CD4-positive, alpha-beta T cell (primary cell): ENCODE results near the gene CAND2. TPM values are rescaled to one million over a fixed set of nuclear protein-coding genes. Genes with fewer than 3 reads are reported as not detected.

ENCODE experiments used
- ATAC-seq: fragments of 200-7000 bp; cut with Tn5 transposase; one replicate; pipeline ENCODE4 v1.10.0; 2022; ENCODE audit warnings: mild to moderate bottlenecking; ENCODE audit not compliant: poor library complexity
- CTCF ChIA-PET: fragments of 350-600 bp; sonication (Branson Sonifier 250); formaldehyde crosslinking; loops from one replicate; lab custom pipeline; 2021; ENCODE audit warnings: antibody characterized with exemption, inconsistent platforms; lab: Charles Lee
- POLR2A ChIA-PET: fragments of 350-600 bp; sonication (Branson Sonifier 250); formaldehyde crosslinking; loops from one replicate; lab custom pipeline; 2021; ENCODE audit warnings: antibody characterized with exemption, inconsistent platforms; lab: Charles Lee
- DNase-seq, 14 experiments: peaks; one replicate each; pipeline ENCODE4 v3.0.0-alpha.2; 2013 to 2020; ENCODE audit warnings: mixed read lengths in 2 of 14
- H3K27ac ChIP-seq, 2 donors: one replicate each; pipeline versions ENCODE4 v1.5.1 to v1.7.0; 2013; ENCODE audit warnings: low read length in 2 of 2, low read depth in 1 of 2, mild to moderate bottlenecking in 1 of 2
- H3K27me3 ChIP-seq, 2 experiments: 1 replicate in 1 of 2; 2 replicates in 1 of 2; pipeline versions ENCODE4 v1.6.1 to v1.7.0; 2013; ENCODE audit warnings: low read length in 2 of 2, control low read depth in 1 of 2, mild to moderate bottlenecking in 1 of 2, moderate library complexity in 1 of 2; ENCODE audit not compliant: insufficient read depth in 2 of 2, control insufficient read depth in 1 of 2
- H3K36me3 ChIP-seq: one replicate; pipeline ENCODE4 v1.6.1; 2013; ENCODE audit warnings: low read length, control low read depth; ENCODE audit not compliant: insufficient read depth
- H3K4me1 ChIP-seq: one replicate; pipeline ENCODE4 v1.6.1; 2013; ENCODE audit warnings: low read length, control low read depth; ENCODE audit not compliant: insufficient read depth
- H3K4me3 ChIP-seq: one replicate; pipeline ENCODE4 v1.5.1; 2013; ENCODE audit warnings: mild to moderate bottlenecking, low read length, moderate library complexity
- H3K9me3 ChIP-seq, 2 experiments: 1 replicate in 1 of 2; 2 replicates in 1 of 2; pipeline versions ENCODE4 v1.6.1 to v1.7.0; 2013; ENCODE audit warnings: low read length in 2 of 2, mild to moderate bottlenecking in 2 of 2, control low read depth in 1 of 2, moderate library complexity in 1 of 2; ENCODE audit not compliant: control insufficient read depth in 1 of 2, insufficient read depth in 1 of 2
- H3K27ac Mint-ChIP-seq: one replicate; pipeline ENCODE4 v1.8.0; 2020; ENCODE audit warnings: mixed read lengths
- H3K27me3 Mint-ChIP-seq: one replicate; pipeline ENCODE4 v1.8.0; 2021; ENCODE audit warnings: mixed read lengths
- H3K36me3 Mint-ChIP-seq: one replicate; pipeline ENCODE4 v1.8.0; 2021; ENCODE audit warnings: low read depth, mixed read lengths
- H3K4me1 Mint-ChIP-seq: one replicate; pipeline ENCODE4 v1.8.0; 2021; ENCODE audit warnings: low read depth, mixed read lengths
- H3K4me3 Mint-ChIP-seq: one replicate; pipeline ENCODE4 v1.8.0; 2020; ENCODE audit warnings: mild to moderate bottlenecking, mixed read lengths
- H3K9me3 Mint-ChIP-seq: one replicate; pipeline ENCODE4 v1.8.0; 2020; ENCODE audit warnings: mixed read lengths
- CTCF ChIP-seq: fragments of 200-600 bp; IDR thresholded peaks from one replicate; pipeline ENCODE4 v1.8.0; 2022; ENCODE audit warnings: antibody characterized with exemption, mild to moderate bottlenecking
- intact Hi-C, 2 experiments: fragments of 100-400 bp; cut with DNase I in 1 of 2; cut with micrococcal nuclease in 1 of 2; formaldehyde crosslinking; loops; one replicate each; pipeline versions ENCODE4 v1.15.1 to v1.9.0; 2023 to 2025; cut with DNase I, micrococcal nuclease
- total RNA-seq, 174 experiments: library from RNA in 2 of 174; stranded (reverse) in 2 of 174; gene quantifications; one replicate each; pipeline ENCODE4 v1.2.3 and lab custom pipeline; 2021 to 2026

The CAND2 gene
- total RNA-seq, 2 experiments from 2014 or later = 3.5 to 6.0 TPM

- no peaks in the 10 kb centered on the region for H3K4me1 Mint-ChIP-seq
- Histone ChIP-seq H3K4me3 (no peak overlapping the region), H3K27me3 (no peaks in the 10 kb centered on the region), H3K27ac (no peak overlapping the region), H3K9me3 (no peaks in the 10 kb centered on the region), H3K4me1 (no peaks in the 10 kb centered on the region), H3K36me3 (peaks cover 40% of the 10 kb centered on the region)
- H3K27ac Mint-ChIP-seq = no peak overlapping the region
- H3K27me3 Mint-ChIP-seq = no peaks in the 10 kb centered on the region
- H3K4me3 Mint-ChIP-seq = no peak overlapping the region
- TF ChIP-seq CTCF = no peak
- no peak for ATAC-seq
- intact Hi-C loops = loop anchor here in 1 of 2 experiments (10.0 kb wide), 1 partner anchor 275 kb away; the partner anchor contains the start of gene MKRN2
- DNase-seq = no peak
- H3K9me3 Mint-ChIP-seq = no peaks in the 10 kb centered on the region
- peaks cover 56% of the 10 kb centered on the region for H3K36me3 Mint-ChIP-seq
- POLR2A ChIA-PET = interaction anchor here (1.4 to 1.9 kb wide), 2 partner anchors 11 to 19 kb away, joined by 4 to 12 read pairs; partner anchors contain the start of gene RPL32
- CTCF ChIA-PET = interaction anchor here (0.6 to 3.5 kb wide), 4 partner anchors 11 to 20 kb away, joined by 3 to 18 read pairs (median 4); partner anchors contain the start of gene RPL32
Measured at GRCh38 chr3:12829886-12830784, 33.7 kb downstream of the CAND2 start.

- no peak for TF ChIP-seq CTCF
- Histone ChIP-seq H3K4me1 (no peaks in the 10 kb centered on the region), H3K27ac (no peak overlapping the region), H3K9me3 (no peaks in the 10 kb centered on the region), H3K4me3 (no peak overlapping the region), H3K27me3 (no peaks in the 10 kb centered on the region), H3K36me3 (peaks cover 46% of the 10 kb centered on the region)
- DNase-seq (no peak), ATAC-seq (no peak)
- Mint-ChIP-seq H3K27ac (no peak overlapping the region), H3K4me3 (no peak overlapping the region), H3K9me3 (no peaks in the 10 kb centered on the region), H3K4me1 (no peaks in the 10 kb centered on the region), H3K36me3 (peaks cover 63% of the 10 kb centered on the region), H3K27me3 (no peaks in the 10 kb centered on the region)
- intact Hi-C loops = loop anchor here in 1 of 2 experiments (10.0 kb wide), 1 partner anchor 276 kb away; the partner anchor contains the start of gene MKRN2
- CTCF ChIA-PET = interaction anchor here (1.1 to 3.5 kb wide), 2 partner anchors 11 to 21 kb away, joined by 4 to 18 read pairs; partner anchors contain the start of gene RPL32
- POLR2A ChIA-PET = interaction anchor here (1.4 to 1.9 kb wide), 2 partner anchors 10 to 20 kb away, joined by 4 to 12 read pairs; partner anchors contain the start of gene RPL32
Measured at GRCh38 chr3:12830785-12831156, 34.3 kb downstream of the CAND2 start.

- ChIA-PET POLR2A (interaction anchor here (2.7 kb wide), 1 partner anchor 10 kb away, joined by 34 read pairs; the partner anchor contains the start of gene RPL32), CTCF (interaction anchor here (1.1 to 3.5 kb wide), 2 partner anchors 10 to 21 kb away, joined by 4 to 18 read pairs; partner anchors contain the start of gene RPL32)
- no peak for ATAC-seq
- Mint-ChIP-seq H3K36me3 (peaks cover 69% of the 10 kb centered on the region), H3K27me3 (no peaks in the 10 kb centered on the region), H3K27ac (peak overlapping the region; percentile 59), H3K9me3 (no peaks in the 10 kb centered on the region), H3K4me1 (no peaks in the 10 kb centered on the region), H3K4me3 (no peak overlapping the region)
- intact Hi-C loops = loop anchor here in 1 of 2 experiments (10.0 kb wide), 1 partner anchor 277 kb away; the partner anchor contains the start of gene MKRN2
- H3K9me3 ChIP-seq = no peaks in the 10 kb centered on the region
- H3K4me3 ChIP-seq = no peak overlapping the region
- no peak overlapping the region for H3K27ac ChIP-seq
- DNase-seq = no peak
- peaks cover 52% of the 10 kb centered on the region for H3K36me3 ChIP-seq
- no peaks in the 10 kb centered on the region for H3K27me3 ChIP-seq
- H3K4me1 ChIP-seq = no peaks in the 10 kb centered on the region
- TF ChIP-seq CTCF = no peak
Measured at GRCh38 chr3:12831301-12831866, 34.9 kb downstream of the CAND2 start.
